Caco-2 (cell line): Measurements from ENCODE around the gene TAS2R30. TPM values are rescaled to one million over a fixed set of nuclear protein-coding genes. Genes with fewer than 3 reads are reported as not detected.

Experiments
- BruUV-seq: library from RNA; stranded (reverse); fragments of 400-500 nt; replicated peaks from 2 replicates; lab custom pipeline; 2021; lab: Mats Ljungman, UMichigan
- CTCF ChIA-PET: fragments of 300-600 bp; sonication (Branson Sonifier 250); formaldehyde crosslinking; loops from one replicate; lab custom pipeline; 2022; ENCODE audit warnings: antibody characterized with exemption; lab: Charles Lee
- POLR2A ChIA-PET: fragments of 300-600 bp; sonication (Branson Sonifier 250); formaldehyde crosslinking; loops from one replicate; lab custom pipeline; 2022; ENCODE audit warnings: antibody characterized with exemption; lab: Charles Lee
- DNase-seq, 2 experiments: peaks; one replicate each; pipeline versions ENCODE4 v3.0.0 to v3.0.0-alpha.2; 2020 to 2022
- H3K27me3 ChIP-seq: replicated peaks from 2 replicates; pipeline ENCODE4 v1.6.0; 2011; ENCODE audit warnings: low read length; ENCODE audit not compliant: control insufficient read depth, insufficient read depth
- H3K36me3 ChIP-seq: 2 replicates; pipeline ENCODE4 v1.5.1; 2011; ENCODE audit warnings: low read length; ENCODE audit not compliant: control insufficient read depth, insufficient read depth
- H3K4me1 ChIP-seq: fragments of 250-450 bp; sonication (Bioruptor Pico); 2 replicates; pipeline ENCODE4 v1.5.1; 2020; ENCODE audit warnings: mild to moderate bottlenecking
- H3K4me3 ChIP-seq: 2 replicates; pipeline ENCODE4 v1.5.1; 2011; ENCODE audit warnings: low read depth, mild to moderate bottlenecking, control low read depth, low read length
- H3K9me3 ChIP-seq: fragments of 250-450 bp; sonication (Bioruptor Pico); 2 replicates; pipeline ENCODE4 v1.5.1; 2020; ENCODE audit warnings: mild to moderate bottlenecking, moderate library complexity
- H3K27ac Mint-ChIP-seq: one replicate; pipeline ENCODE4 v1.8.0; 2022; ENCODE audit warnings: mixed read lengths; ENCODE audit not compliant: unreplicated experiment
- H3K27me3 Mint-ChIP-seq: one replicate; pipeline ENCODE4 v1.8.0; 2022; ENCODE audit warnings: mixed read lengths; ENCODE audit not compliant: insufficient read depth, unreplicated experiment
- H3K36me3 Mint-ChIP-seq: one replicate; pipeline ENCODE4 v1.8.0; 2022; ENCODE audit warnings: mild to moderate bottlenecking, mixed read lengths; ENCODE audit not compliant: insufficient read depth, unreplicated experiment
- H3K4me1 Mint-ChIP-seq: one replicate; pipeline ENCODE4 v1.8.0; 2022; ENCODE audit warnings: low read depth, mixed read lengths; ENCODE audit not compliant: unreplicated experiment
- H3K4me3 Mint-ChIP-seq: one replicate; pipeline ENCODE4 v1.8.0; 2022; ENCODE audit warnings: mild to moderate bottlenecking, moderate library complexity, mixed read lengths; ENCODE audit not compliant: unreplicated experiment
- H3K9me3 Mint-ChIP-seq: one replicate; pipeline ENCODE4 v1.8.0; 2022; ENCODE audit warnings: mixed read lengths; ENCODE audit not compliant: unreplicated experiment
- CTCF ChIP-seq, 2 experiments: fragments of 200-600 bp in 1 of 2; IDR thresholded peaks; 1 replicate in 1 of 2; 2 replicates in 1 of 2; pipeline versions ENCODE4 v1.5.1 to v1.8.0; 2011 to 2022; ENCODE audit warnings: antibody characterized with exemption in 1 of 2, control low read depth in 1 of 2, inconsistent platforms in 1 of 2, low read depth in 1 of 2, low read length in 1 of 2, mild to moderate bottlenecking in 1 of 2, moderate library complexity in 1 of 2; ENCODE audit not compliant: insufficient read depth in 1 of 2, severe bottlenecking in 1 of 2, unreplicated experiment in 1 of 2
- intact Hi-C: fragments of 100-400 bp; cut with micrococcal nuclease; formaldehyde crosslinking; loops from one replicate; pipeline ENCODE4 v1.10.0; 2022; ENCODE audit not compliant: unreplicated experiment
- total RNA-seq: library from RNA; stranded (reverse); gene quantifications from 2 replicates; pipeline ENCODE4 v1.2.3, GENCODE V29; 2022

The TAS2R30 gene
- total RNA-seq, 1 experiment from 2014 or later: 3.8 TPM

GRCh38 chr12:11164384-11164783 is 29.9 kb upstream of the TAS2R30 start:
- intact Hi-C loops: no loop called here
- CTCF ChIA-PET: no interaction called here
- H3K27me3 Mint-ChIP-seq: no peaks in the 10 kb centered on the region
- H3K27ac Mint-ChIP-seq: no peak overlapping the region
- H3K36me3 ChIP-seq: peaks cover 3% of the 10 kb centered on the region
- H3K4me1 ChIP-seq: no peaks in the 10 kb centered on the region
- peaks cover 52% of the 10 kb centered on the region for H3K36me3 Mint-ChIP-seq
- DNase-seq: no peak
- no peak overlapping the region for H3K4me3 ChIP-seq
- H3K9me3 Mint-ChIP-seq: no peaks in the 10 kb centered on the region
- peaks cover 11% of the 10 kb centered on the region for H3K4me1 Mint-ChIP-seq
- H3K4me3 Mint-ChIP-seq: no peak overlapping the region
- POLR2A ChIA-PET: no interaction called here
- BruUV-seq: no TSS peak
- no peaks in the 10 kb centered on the region for H3K27me3 ChIP-seq
- H3K9me3 ChIP-seq: no peaks in the 10 kb centered on the region
- no peak for TF ChIP-seq CTCF (IDR thresholded peaks at IDR 0.05; ENCODE audit: insufficient read depth in 1 of 2, low read depth in 1 of 2, low read length in 1 of 2, severe bottlenecking in 1 of 2, unreplicated experiment in 1 of 2)

- no peak for DNase-seq
- TF ChIP-seq CTCF (IDR thresholded peaks at IDR 0.05; ENCODE audit: insufficient read depth in 1 of 2, low read depth in 1 of 2, low read length in 1 of 2, severe bottlenecking in 1 of 2, unreplicated experiment in 1 of 2): no peak
- no peaks in the 10 kb centered on the region for H3K27me3 ChIP-seq
- intact Hi-C loops: no loop called here
- ChIA-PET CTCF (no interaction called here), POLR2A (interaction anchor here (1.0 to 1.3 kb wide), 2 partner anchors 8 to 9 kb away, joined by 3 to 4 read pairs; partner anchors contain the start of gene SMIM10L1)
- BruUV-seq: no TSS peak
- H3K27ac Mint-ChIP-seq: no peak overlapping the region
- H3K36me3 ChIP-seq: peaks cover 3% of the 10 kb centered on the region; the same call in 1 of the 2 replicates
- peaks cover 43% of the 10 kb centered on the region for H3K36me3 Mint-ChIP-seq
- H3K4me1 ChIP-seq: no peaks in the 10 kb centered on the region
- H3K4me3 ChIP-seq: no peak overlapping the region
- H3K27me3 Mint-ChIP-seq: no peaks in the 10 kb centered on the region
- no peaks in the 10 kb centered on the region for H3K9me3 Mint-ChIP-seq
- H3K9me3 ChIP-seq: no peaks in the 10 kb centered on the region; the same call in 1 of the 2 replicates
- no peak overlapping the region for H3K4me3 Mint-ChIP-seq
- no peaks in the 10 kb centered on the region for H3K4me1 Mint-ChIP-seq
Measured at GRCh38 chr12:11162502-11162901, 28.1 kb upstream of the TAS2R30 start.

GRCh38 chr12:11158885-11159444 is 24.5 kb upstream of the TAS2R30 start:
- H3K27ac Mint-ChIP-seq: no peak overlapping the region

More at GRCh38 chr12:11158885-11159444, 24.5 kb upstream of the TAS2R30 start:
- Histone ChIP-seq H3K4me1 (0 out of 2 replicates have a peak, but pooled peaks cover 5% of the 10 kb centered on the region), H3K36me3 (peaks cover 3% of the 10 kb centered on the region; the same call in 1 of the 2 replicates), H3K4me3 (no peak overlapping the region), H3K9me3 (peaks cover 17% of the 10 kb centered on the region), H3K27me3 (no peaks in the 10 kb centered on the region)
- peaks cover 54% of the 10 kb centered on the region for H3K36me3 Mint-ChIP-seq
- DNase-seq: no peak
- BruUV-seq: no TSS peak
- ChIA-PET CTCF (no interaction called here), POLR2A (interaction anchor here (2.6 kb wide), 1 partner anchor 12 kb away, joined by 8 read pairs; the partner anchor contains the start of gene SMIM10L1)
- intact Hi-C loops: no loop called here
- peaks cover 22% of the 10 kb centered on the region for H3K9me3 Mint-ChIP-seq
- TF ChIP-seq CTCF (IDR thresholded peaks at IDR 0.05; ENCODE audit: insufficient read depth in 1 of 2, low read depth in 1 of 2, low read length in 1 of 2, severe bottlenecking in 1 of 2, unreplicated experiment in 1 of 2): no peak
- no peak overlapping the region for H3K4me3 Mint-ChIP-seq
- no peaks in the 10 kb centered on the region for H3K4me1 Mint-ChIP-seq
- H3K27me3 Mint-ChIP-seq: no peaks in the 10 kb centered on the region
